Measurements from ENCODE around the gene IRGC.

The IRGC gene

DNA sequence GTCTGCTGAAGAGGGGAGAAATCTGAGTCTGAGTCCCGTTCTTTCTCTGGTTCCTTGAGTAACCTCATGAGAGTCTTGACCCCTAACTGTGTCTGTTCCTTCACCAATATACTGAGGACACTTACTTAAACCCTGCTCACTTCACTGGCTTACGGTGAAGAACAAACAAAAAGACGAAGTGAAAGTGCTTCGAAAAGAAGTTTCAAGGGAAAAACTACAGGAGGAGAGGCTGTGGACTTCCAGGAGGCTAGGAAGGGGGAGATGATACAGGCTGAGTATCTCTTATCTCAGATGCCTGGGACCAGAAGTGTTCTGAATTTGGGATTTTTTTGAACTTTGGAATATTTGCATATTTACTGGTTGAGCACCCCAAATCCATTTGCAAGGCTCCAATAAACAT, 32.8 kb downstream of the IRGC start:
- H3K27ac ChIP-seq, result no peak overlapping the region
- TF ChIP-seq, protein P1, sequence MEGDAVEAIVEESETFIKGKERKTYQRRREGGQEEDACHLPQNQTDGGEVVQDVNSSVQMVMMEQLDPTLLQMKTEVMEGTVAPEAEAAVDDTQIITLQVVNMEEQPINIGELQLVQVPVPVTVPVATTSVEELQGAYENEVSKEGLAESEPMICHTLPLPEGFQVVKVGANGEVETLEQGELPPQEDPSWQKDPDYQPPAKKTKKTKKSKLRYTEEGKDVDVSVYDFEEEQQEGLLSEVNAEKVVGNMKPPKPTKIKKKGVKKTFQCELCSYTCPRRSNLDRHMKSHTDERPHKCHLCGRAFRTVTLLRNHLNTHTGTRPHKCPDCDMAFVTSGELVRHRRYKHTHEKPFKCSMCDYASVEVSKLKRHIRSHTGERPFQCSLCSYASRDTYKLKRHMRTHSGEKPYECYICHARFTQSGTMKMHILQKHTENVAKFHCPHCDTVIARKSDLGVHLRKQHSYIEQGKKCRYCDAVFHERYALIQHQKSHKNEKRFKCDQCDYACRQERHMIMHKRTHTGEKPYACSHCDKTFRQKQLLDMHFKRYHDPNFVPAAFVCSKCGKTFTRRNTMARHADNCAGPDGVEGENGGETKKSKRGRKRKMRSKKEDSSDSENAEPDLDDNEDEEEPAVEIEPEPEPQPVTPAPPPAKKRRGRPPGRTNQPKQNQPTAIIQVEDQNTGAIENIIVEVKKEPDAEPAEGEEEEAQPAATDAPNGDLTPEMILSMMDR (conservative IDR thresholded peaks at IDR 0.05), result no peak

DNA sequence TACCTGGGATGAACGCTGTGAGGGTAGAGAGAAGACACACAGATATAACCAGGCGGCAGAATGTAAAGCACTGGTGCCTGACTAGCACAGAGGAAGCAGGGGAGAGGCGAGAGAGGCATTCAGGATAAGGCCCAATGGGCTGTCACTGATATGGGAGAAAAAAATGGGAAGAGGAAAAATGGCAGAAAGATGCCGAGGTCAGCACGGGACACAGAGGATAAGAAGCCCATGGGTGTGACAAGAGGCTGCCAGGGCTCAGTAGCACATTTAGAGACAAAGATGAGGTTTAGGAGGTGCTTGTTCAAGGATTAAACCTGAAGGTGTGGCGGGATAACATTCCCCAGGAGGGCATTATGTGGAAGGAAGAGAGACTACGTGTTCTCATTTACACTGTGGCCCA, 33.3 kb downstream of the IRGC start:
- no peak overlapping the region for H3K27ac ChIP-seq

DNA sequence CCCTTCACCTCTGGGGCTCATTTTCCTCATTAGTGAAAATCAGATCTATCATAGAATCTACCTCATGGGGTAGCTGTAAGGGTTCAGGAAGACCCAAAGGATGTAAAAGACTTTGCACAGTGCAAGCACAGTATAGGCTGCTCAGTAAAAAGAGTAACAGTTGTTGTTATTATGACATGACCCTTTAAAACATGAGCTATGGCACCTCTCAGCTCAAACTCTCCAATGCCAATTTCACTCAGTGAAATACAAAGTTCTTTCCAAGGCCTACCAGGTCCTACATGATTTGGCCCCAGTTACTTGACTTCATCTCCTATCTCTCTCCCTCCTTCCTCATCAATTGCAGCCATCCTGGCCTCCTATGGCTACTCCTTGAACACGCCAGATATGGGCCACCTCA, 34.0 kb downstream of the IRGC start:
- TF ChIP-seq, protein P1 (conservative IDR thresholded peaks at IDR 0.05), result no peak
- no peak overlapping the region for H3K27ac ChIP-seq

More for the DNA sequence above, 33.3 kb downstream of the IRGC start:
- TF ChIP-seq, protein P1 (conservative IDR thresholded peaks at IDR 0.05), result no peak

DNA sequence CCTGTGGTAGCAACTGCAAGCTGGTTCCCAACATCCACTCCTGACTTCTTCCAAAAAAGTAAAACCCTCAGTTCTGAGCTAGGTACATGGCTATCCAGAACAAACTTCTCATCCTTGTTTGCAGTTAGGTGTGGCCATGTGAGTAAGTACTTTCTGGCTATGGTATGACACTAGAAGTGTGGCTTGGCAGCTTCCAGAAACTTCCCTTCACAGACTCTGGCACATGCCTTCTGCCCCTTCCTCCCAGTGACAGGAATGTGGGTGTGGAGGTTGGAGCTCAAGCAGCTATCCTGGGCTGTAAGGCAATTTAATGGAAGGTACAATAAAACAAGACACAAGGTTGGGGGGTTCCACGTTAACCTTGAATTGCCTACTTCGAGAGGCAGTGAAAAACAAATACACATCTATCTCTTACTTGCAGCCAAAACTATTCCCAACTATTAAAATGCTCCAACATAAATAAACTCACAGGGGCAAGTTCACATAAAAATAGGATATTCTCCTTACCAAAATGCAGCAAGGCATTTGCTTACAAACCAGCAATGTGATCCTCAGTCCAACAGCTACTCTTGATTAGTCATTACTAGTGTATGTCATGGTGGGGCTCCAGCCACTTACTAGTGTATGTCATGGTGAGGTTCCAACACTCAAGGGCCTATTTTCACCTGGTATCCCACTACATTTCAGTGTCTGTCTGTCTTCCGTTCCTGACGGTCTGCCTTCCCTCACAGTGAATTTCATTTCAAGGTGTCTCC, 35.8 kb downstream of the IRGC start:
- TF ChIP-seq, protein P1 (conservative IDR thresholded peaks at IDR 0.05), result no peak
- no peak overlapping the region for H3K27ac ChIP-seq

DNA sequence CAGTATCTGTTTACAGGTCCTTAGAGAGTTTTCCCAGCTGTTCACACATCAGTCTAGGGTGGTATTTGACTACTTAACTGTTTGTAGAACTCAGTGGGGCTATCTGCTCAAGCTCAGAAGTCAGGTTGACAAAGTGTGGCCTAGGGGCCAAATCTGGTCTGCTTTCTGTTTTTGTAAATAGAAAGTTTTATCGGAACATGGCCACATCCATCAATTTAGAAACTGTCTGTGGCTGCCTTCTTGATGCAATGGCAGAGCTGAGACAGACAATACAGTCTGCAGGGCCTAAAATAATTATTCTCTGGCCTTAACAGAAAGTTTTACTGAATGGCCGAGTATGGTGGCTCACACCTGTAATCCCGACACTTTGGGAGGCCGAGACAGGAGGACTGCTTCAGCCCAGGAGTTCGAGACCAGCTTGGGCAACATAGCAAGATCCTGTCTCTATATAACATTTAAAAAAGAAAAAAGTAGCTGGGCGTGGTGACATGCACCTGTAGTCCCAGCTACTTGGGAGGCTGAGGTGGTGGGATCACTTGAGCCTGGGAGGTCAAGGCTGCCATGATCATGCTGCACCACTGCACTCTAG, 36.5 kb downstream of the IRGC start:
- TF ChIP-seq, protein P1 (conservative IDR thresholded peaks at IDR 0.05), result no peak
- H3K27ac ChIP-seq, result peak overlapping the region; percentile 99; the same call in 1 of the 2 replicates

DNA sequence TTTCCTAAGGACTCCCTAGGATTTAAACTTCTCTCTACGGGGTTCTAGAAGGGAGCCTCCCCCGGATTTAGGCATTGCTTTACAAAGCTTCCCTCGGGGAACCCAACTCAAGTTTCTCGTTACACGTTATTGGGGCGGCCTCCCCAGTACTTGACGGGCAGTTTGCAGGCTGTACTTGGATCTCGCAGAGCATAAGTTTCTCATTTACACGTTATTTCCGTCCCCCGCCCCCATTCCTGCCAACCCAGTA, 38.3 kb downstream of the IRGC start:
- peak overlapping the region; percentile 99 for H3K27ac ChIP-seq
- TF ChIP-seq, protein P1 (conservative IDR thresholded peaks at IDR 0.05), result no peak

DNA sequence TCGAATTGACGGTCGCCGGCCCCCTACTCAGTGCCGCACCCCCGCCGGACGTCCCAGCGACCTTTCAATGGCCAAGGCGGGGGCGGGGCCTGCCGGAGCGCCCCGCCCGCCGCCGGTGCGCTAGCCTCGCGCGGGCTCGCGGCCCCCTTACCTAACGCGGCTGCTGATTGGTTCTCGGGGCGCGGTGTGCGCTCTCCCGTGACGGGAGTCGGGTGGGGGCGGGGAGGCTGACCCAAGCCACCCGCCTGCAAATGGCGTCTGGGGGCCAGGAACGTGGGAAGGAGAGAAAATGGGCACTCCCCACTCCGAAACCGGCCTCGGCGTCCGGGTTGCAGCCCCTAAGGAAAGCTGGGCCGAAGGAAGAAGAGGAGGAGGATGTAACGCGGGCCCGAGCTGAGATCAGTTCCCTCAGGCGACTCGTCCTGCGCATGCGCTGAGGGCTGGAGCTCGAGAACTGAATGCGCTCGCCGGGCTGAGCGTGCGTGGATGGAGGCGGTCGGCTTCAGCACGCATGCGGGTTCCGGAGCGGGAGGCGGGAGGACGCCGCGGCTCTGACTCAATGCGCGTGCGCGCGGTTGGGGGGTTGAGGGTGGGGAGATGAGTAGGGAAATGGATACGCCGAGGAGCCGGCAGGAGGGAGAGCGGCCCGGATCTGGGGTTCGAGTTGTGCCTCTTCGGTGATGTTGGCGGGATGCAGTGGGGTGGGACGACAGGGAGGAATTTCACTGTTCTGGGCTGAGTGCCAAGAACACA, 38.8 kb downstream of the IRGC start, which contains the start of gene SMG9:
SMG9 (minus strand) TSS at position 460 of the 753 bp plus-strand sequence. CDS start 4,221 bp downstream, outside the sequence.
- TF ChIP-seq, protein P1 (conservative IDR thresholded peaks at IDR 0.05), result no peak
- H3K27ac ChIP-seq, result peak within 1 kb of the TSS; percentile 99
